Thymus (tissue), 11 donors: ENCODE measurements around the gene CREG2. TPM values are rescaled to one million over a fixed set of nuclear protein-coding genes. Genes with fewer than 3 reads are reported as not detected.

Source experiments
- DNase-seq, 9 donors: peaks; one replicate each; pipeline ENCODE4 v3.0.0-alpha.2; 2013; ENCODE audit warnings: low spot score in 9 of 9, low read depth in 6 of 9, missing footprints in 1 of 9
- H3K27ac ChIP-seq, 2 donors: one replicate each; pipeline ENCODE4 v1.5.1; 2013; ENCODE audit warnings: control low read depth in 1 of 2, low read depth in 1 of 2, low read length in 1 of 2, mild to moderate bottlenecking in 1 of 2, moderate library complexity in 1 of 2
- H3K27me3 ChIP-seq, 2 donors: one replicate each; pipeline ENCODE4 v1.5.1; 2013; ENCODE audit warnings: low read length in 1 of 2; ENCODE audit not compliant: control insufficient read depth in 2 of 2, insufficient read depth in 1 of 2
- H3K36me3 ChIP-seq, 2 donors: one replicate each; pipeline ENCODE4 v1.5.1; 2013; ENCODE audit warnings: low read length in 1 of 2, mild to moderate bottlenecking in 1 of 2, moderate library complexity in 1 of 2; ENCODE audit not compliant: control insufficient read depth in 2 of 2, insufficient read depth in 2 of 2
- H3K4me1 ChIP-seq, 2 donors: one replicate each; pipeline ENCODE4 v1.5.1; 2013; ENCODE audit warnings: low read length in 2 of 2; ENCODE audit not compliant: control insufficient read depth in 2 of 2, insufficient read depth in 2 of 2
- H3K4me3 ChIP-seq, 2 donors: one replicate each; pipeline ENCODE4 v1.5.1; 2013; ENCODE audit warnings: low read length in 2 of 2, control low read depth in 1 of 2, mild to moderate bottlenecking in 1 of 2
- H3K9me3 ChIP-seq, 2 donors: one replicate each; pipeline ENCODE4 v1.5.1; 2013; ENCODE audit warnings: low read length in 1 of 2, mild to moderate bottlenecking in 1 of 2; ENCODE audit not compliant: control insufficient read depth in 2 of 2, insufficient read depth in 1 of 2
- WGBS: extraction: QIAGEN DNeasy Blood & Tissue Kit; methylation state at CpG from one replicate; pipeline ENCODE4 v1.1.7; 2013; 5-methylcytosine and 5-hydroxymethylcytosine counted together
- polyA plus RNA-seq: library from polyadenylated mRNA; stranded (reverse); fragments of 200-250 nt; gene quantifications from one replicate; pipeline ENCODE4 v1.2.3, GENCODE V29; 2013
- total RNA-seq: library from RNA; stranded (reverse); fragments of 120-200 nt; gene quantifications from one replicate; pipeline ENCODE4 v1.2.4, GENCODE V29; 2013
- donor health status: healthy.

The CREG2 gene
- total and polyA plus RNA-seq, 2 donors = 0.07 to 0.38 TPM

DNA sequence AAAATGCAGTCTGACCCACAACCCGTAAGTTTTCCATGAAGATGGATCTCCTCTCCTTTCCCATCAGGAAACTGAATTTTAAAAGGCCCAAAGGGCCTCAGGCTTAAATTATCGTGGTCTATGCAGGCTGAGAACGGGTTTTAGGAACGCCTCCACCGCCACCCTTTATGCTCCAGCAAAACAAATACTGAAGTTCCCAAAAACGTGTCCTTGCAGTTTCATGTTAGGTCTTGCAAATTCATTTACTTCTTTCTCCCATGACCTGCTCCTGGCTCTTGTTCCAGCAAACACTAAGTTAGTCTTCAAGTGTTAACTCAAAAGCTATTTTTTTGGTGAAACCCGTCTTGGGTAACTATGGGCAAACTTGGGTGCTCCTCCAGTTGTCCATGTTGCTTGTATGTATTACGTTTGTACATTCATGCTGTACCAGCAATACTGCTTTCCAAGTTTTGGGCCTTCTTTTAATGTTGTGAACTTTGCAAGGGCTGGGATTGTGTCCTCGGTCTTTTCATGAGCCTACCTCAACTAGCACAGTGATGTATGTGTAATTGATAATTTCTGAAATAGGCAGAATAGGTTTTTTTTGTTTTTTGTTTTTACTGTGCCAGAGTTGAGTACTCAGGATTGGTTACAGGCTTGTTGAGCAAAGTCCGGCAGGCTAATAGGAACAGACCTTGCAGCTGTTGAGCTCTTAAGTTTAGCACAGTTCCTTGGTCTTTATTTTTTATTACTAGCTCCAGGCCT, 77.0 kb downstream of the CREG2 start:
- WGBS = 89% methylated on average over 10 of the region's 10 CpGs
- Histone ChIP-seq H3K36me3 (peaks cover 0 to 5% of the 10 kb centered on the region in 2 donors), H3K9me3 (no peaks in the 10 kb centered on the region), H3K4me1 (peaks cover 31 to 53% of the 10 kb centered on the region in 2 donors), H3K27ac (peak overlapping the region in 1 of 2 donors; percentile 96), H3K4me3 (no peak overlapping the region), H3K27me3 (no peaks in the 10 kb centered on the region)
- DNase-seq = no peak

GRCh38 chr2:101308432-101309210, 78.7 kb downstream of the CREG2 start, which contains the start of gene RNF149:
TSS of gene RNF149 (minus strand) at chr2:101308701. CDS start at chr2:101308588, 113 bp downstream.
- Histone ChIP-seq H3K27ac (peak within 1 kb of the TSS; percentile 93 to 95), H3K4me1 (peaks cover 36 to 62% of the 10 kb centered on the region in 2 donors), H3K4me3 (peak within 1 kb of the TSS; percentile 83 to 89), H3K36me3 (peaks cover 0 to 9% of the 10 kb centered on the region in 2 donors), H3K27me3 (no peaks in the 10 kb centered on the region), H3K9me3 (no peaks in the 10 kb centered on the region)
- WGBS = under 1% methylated on average over 76 of the region's 76 CpGs
- DNase-seq = peak in 7 of 9 donors; percentile 75 to 93 (median 87)

DNA sequence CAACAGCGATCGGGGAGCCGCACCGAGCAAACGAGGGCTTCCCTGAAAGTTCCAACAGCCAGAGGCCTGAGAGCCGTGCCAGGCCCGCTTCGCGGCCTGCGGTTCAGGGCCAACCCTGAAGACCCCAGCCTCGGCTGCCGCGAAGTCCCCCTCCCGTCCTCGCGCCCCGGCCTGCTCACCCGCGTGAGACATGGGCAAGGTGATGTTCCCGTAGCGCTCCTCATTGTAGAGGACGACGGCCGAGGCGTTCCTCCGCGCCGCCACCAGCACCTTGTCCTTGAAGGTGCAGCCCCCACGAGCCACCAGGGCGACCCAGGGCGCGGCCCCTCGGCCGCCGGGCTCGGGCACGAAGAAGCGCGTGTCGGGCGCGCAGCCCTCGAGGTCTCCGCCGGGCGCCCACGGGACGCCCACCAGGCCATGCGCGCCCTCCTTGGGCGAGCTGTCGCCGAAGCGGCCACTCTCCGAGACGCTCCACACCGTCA, 79.3 kb downstream of the CREG2 start:
- Histone ChIP-seq H3K4me3 (peak overlapping the region; percentile 83 to 89), H3K27ac (peak overlapping the region; percentile 93 to 95), H3K27me3 (no peaks in the 10 kb centered on the region), H3K36me3 (peaks cover 0 to 10% of the 10 kb centered on the region in 2 donors), H3K9me3 (no peaks in the 10 kb centered on the region), H3K4me1 (peaks cover 36 to 59% of the 10 kb centered on the region in 2 donors)
- peak in 2 of 9 donors; percentile 41 to 63 for DNase-seq
- WGBS = under 1% methylated on average over 57 of the region's 57 CpGs

DNA sequence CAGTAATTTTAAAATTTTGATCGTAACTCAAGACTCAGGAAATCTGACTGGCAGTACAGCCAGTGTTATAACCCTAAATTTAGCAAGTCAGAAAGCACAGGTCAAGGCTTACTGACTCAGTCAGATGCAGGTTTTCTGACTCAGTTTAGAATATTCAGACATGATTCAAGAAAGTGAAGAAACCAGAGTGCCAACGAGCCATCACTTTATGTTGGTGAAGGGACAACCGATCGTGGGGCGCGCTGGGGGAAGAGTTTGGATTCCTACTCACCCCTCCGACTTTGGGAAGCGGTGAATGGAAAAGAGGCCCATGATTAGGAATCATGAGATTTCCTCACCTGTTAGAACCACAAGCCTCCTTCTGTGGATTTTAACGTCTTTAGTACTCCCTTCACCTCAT, 79.8 kb downstream of the CREG2 start:
- DNase-seq = no peak
- peak overlapping the region; percentile 85 to 95 for H3K27ac ChIP-seq
- peaks cover 4 to 15% of the 10 kb centered on the region in 2 donors for H3K36me3 ChIP-seq
- H3K27me3 ChIP-seq = no peaks in the 10 kb centered on the region
- 42% methylated on average over 9 of the region's 9 CpGs for WGBS
- H3K4me3 ChIP-seq = peak overlapping the region; percentile 83 to 89
- no peaks in the 10 kb centered on the region for H3K9me3 ChIP-seq
- peaks cover 34 to 57% of the 10 kb centered on the region in 2 donors for H3K4me1 ChIP-seq

DNA sequence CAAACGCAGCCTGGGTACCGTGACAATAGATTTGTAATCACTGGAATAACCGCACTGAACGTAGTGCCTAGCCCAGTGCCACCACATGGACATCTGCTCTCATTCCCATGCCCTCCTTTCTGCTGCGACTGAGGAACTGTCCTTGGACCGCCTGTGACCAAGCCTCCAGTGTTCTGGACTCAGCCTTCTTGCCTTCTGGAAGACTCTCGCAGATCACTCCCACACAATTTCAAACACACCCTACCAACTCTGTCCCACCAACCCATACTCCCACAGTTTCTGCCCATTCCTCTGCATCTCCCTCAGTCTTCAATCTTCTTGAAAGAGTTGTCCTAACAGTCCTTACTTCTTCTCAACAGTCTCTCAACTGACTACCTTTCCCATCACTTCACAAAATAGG, 80.9 kb downstream of the CREG2 start:
- peak overlapping the region; percentile 83 to 89 for H3K4me3 ChIP-seq
- H3K4me1 ChIP-seq = peaks cover 32 to 52% of the 10 kb centered on the region in 2 donors
- no peaks in the 10 kb centered on the region for H3K27me3 ChIP-seq
- H3K9me3 ChIP-seq = no peaks in the 10 kb centered on the region
- H3K36me3 ChIP-seq = peaks cover 5 to 17% of the 10 kb centered on the region in 2 donors
- WGBS = 78% methylated on average over 7 of the region's 7 CpGs
- DNase-seq = no peak
- peak overlapping the region; percentile 79 to 85 for H3K27ac ChIP-seq

- no peaks in the 10 kb centered on the region for H3K27me3 ChIP-seq
- H3K4me1 ChIP-seq = peaks cover 24 to 46% of the 10 kb centered on the region in 2 donors
- H3K36me3 ChIP-seq = peaks cover 5 to 20% of the 10 kb centered on the region in 2 donors
- 87% methylated on average over 7 of the region's 7 CpGs for WGBS
- peak overlapping the region; percentile 83 to 89 for H3K4me3 ChIP-seq
- H3K27ac ChIP-seq = peak overlapping the region in 1 of 2 donors; percentile 33
- no peak for DNase-seq
- H3K9me3 ChIP-seq = no peaks in the 10 kb centered on the region
Observed at GRCh38 chr2:101305492-101306078, 81.7 kb downstream of the CREG2 start.

GRCh38 chr2:101305035-101305434, 82.3 kb downstream of the CREG2 start:
- H3K27me3 ChIP-seq = no peaks in the 10 kb centered on the region
- no peak overlapping the region for H3K4me3 ChIP-seq
- no peak for DNase-seq
- H3K36me3 ChIP-seq = peaks cover 5 to 23% of the 10 kb centered on the region in 2 donors
- no peaks in the 10 kb centered on the region for H3K9me3 ChIP-seq
- H3K4me1 ChIP-seq = peaks cover 20 to 42% of the 10 kb centered on the region in 2 donors
- WGBS = 97% methylated on average over 4 of the region's 4 CpGs
- peak overlapping the region in 1 of 2 donors; percentile 27 for H3K27ac ChIP-seq

- WGBS = 97% methylated on average over 1 of the region's 1 CpG
- Histone ChIP-seq H3K4me1 (peaks cover 17 to 36% of the 10 kb centered on the region in 2 donors), H3K27me3 (no peaks in the 10 kb centered on the region), H3K27ac (no peak overlapping the region), H3K36me3 (peaks cover 9 to 29% of the 10 kb centered on the region in 2 donors), H3K4me3 (no peak overlapping the region), H3K9me3 (no peaks in the 10 kb centered on the region)
- no peak for DNase-seq
Observed at GRCh38 chr2:101303688-101304087, 83.6 kb downstream of the CREG2 start.
